Islet precursor cell (in vitro differentiated cells): Measurements from ENCODE around the gene OLFM1.
A peak's percentile ranks its signal among the peaks of the same experiment; 100 is the strongest.

ENCODE experiments used
- DNase-seq: peaks from one replicate; pipeline ENCODE4 v3.0.0-alpha.2; 2018

Gene OLFM1

DNA sequence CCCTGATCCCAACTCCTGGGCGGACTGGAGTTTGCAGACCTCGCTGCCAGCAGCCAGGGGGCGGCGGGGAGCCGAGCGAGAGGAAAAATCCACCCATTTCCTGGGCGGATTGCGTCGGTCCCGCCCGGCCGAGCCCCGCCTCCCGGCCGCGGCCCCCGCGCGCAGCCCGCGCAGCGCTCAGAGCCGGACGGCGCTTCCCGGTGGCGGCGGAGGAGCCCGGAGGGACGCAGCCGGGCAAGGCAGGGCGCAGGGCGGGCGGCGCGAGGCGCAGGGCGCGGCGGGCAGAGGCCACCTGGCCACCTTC, at the start of gene OLFM1:
TSS of gene OLFM1 (plus strand) at position 180 of the 304 bp plus-strand sequence. CDS start 322 bp downstream, outside the sequence.
- peak; percentile 89 for DNase-seq

GRCh38 chr9:135038331-135038730, 49.1 kb upstream of the OLFM1 start:
- peak; percentile 35 for DNase-seq

DNA sequence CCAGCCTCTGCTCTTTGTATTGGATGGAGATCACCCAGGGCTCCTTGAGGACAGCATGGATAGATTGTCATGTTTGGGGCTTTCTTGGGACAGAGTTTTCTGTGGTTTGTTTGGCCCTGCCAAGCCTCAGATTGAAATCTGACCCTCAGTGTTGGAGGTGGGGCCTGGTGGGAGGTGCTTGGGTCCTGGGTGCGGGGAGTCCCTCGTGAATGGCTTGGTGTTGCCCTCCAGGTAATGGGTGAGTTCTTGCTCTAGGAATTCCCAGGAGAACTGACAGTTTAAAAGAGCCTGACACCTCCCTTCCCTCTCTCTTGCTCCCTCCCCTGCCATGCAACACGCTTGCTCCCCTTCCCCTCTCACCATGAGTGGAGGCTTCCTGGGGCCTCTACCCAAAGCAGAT, 48.6 kb upstream of the OLFM1 start:
- peak; percentile 40 for DNase-seq

DNA sequence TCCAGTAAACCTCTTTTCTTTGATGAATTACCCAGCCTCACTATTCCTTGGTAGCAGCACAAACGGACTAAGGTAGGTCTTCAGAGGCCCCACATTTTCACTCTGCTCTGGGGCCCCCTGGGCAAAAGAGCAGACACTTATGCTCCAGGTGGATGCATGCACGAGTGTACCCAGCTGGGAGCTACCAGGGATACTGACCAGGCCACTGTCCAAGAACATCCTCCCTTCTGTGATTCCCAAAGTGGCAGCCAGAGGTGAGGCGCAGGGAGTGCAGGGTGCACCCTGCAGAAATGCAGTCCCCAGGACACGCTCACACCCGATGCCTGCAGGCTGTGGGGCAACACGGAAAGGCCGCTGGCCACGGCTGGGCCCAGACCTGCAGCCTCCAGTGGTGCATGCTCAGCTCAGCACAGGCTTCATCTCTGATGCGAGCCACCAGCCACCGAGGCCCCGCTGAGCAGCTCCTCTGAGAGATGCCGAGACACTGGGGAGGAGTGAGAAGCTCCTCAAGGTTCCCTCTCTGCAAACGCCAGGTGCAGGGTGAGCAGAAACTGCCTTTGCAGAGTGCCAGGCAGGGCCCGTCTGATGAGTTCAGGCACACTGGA, 48.1 kb upstream of the OLFM1 start:
- peak; percentile 49 for DNase-seq

GRCh38 chr9:135039916-135040645, 47.4 kb upstream of the OLFM1 start:
- no peak for DNase-seq

- no peak for DNase-seq
These were observed 46.6 kb upstream of the OLFM1 start for GRCh38 chr9:135040892-135041291.

GRCh38 chr9:135043345-135043744, 44.1 kb upstream of the OLFM1 start:
- DNase-seq, result no peak

DNA sequence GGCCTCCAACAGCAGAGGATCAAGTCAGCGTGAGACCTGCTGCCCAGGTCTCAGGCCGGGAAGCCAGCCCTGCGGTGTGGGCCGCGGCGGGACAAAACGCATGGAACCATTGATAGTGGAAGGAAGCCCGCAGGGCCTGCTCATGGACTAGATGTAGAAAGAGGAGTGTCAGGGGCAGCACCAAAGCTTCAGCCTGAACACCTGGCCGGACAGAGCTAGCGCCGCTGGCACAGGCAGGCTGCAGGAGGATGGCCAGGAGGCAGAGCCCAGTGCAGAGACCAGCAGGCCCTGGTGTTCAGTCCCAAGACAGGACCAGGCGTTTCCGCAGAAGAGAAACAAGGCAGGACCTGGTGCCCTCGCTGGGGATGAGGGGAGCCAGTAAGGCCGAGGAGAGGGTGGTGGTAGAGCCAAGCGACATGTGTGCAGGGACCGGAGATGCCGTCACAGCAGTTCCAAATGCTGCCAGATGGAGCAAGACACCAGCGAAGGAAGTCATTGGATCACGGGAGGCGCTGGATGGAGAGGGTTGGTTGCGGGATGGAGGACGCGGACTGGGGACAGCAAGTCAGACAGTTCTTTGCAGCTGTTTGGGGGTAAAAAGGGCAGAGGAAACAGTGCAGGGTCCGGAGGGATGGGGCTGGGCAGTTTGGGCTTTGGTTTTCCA, 42.1 kb upstream of the OLFM1 start:
- peak; percentile 33 for DNase-seq

DNA sequence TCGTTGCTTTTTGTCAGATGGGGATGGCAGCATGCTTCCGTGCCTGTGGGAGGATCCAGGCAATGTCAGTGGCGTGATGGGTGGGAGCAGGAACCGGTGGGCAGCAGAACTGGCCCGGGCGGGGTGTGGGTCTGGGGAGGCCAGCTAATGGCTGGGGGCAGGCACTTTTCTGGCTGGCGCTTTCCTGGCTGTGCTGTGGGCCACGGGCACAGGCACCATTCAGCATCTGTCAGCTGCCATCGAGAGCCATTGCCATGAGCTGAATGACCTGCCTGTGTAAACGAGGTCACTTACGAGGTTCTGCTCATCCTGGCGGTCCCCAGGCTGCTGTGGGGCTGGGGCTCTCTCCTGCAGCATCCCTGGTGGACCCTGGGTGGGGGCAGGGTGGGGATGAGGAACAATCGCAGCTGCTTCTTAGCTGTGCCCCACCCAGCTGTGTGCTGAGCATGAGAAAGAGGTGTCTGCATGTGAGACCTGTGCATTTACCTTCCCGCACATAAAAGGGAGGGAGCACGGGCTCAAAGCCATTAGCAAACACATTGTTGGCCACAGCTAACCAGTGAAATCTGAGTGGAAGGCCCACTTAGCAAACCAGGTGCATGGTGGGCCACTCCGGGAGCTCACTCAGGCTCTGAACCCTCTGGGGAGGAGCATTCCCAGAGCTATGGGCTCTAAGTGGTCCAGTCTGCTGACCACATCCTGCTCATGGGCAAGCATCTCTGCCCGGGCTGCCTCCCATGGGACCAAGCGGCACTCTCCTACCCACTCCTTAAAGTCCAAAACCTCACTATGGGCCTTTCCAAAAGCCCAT, 41.3 kb upstream of the OLFM1 start:
- DNase-seq, result peak; percentile 44

- no peak for DNase-seq
These were observed 40.6 kb upstream of the OLFM1 start for GRCh38 chr9:135046739-135047350.

- DNase-seq, result no peak
These were observed 39.9 kb upstream of the OLFM1 start for GRCh38 chr9:135047521-135047920.

DNA sequence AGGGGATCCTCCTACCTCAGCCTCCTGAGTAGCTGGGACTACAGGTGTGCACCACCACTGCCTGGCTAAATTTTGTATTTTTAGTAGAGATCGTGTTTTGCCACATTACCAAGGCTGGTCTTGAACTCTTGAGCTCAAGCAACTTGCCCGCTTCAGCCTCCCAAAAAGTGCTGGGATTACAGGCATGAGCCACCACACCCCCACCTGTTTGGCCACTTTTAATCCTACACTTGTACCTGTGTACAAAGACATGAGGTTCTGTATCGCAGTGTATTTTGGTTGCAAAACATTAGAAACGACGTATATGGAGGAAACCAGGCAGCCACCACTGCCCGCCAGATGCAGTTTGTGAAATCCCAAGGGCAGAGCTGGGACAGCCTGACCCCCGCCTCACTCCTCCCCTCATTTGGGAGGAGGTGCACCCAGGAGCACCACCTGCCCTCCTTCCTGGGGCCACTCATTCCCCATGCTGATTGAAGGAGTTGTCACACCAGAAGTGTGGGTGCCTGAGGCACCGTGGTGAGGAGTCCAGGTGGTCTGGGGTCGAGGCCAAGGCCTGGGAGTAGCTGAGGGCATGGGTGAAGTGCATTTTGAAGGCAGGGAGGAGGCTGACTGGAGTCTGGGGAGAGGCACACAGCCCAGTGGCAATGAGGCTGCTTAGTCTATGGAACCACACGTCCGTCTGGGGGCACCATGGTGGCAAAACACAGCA, 39.3 kb upstream of the OLFM1 start:
- DNase-seq, result peak; percentile 46

GRCh38 chr9:135048758-135049444, 38.6 kb upstream of the OLFM1 start:
- peak; percentile 35 for DNase-seq

- DNase-seq, result no peak
These were observed 38.0 kb upstream of the OLFM1 start for GRCh38 chr9:135049460-135049859.

- DNase-seq, result peak; percentile 20
These were observed 37.1 kb upstream of the OLFM1 start for GRCh38 chr9:135050072-135050990.

- peak; percentile 40 for DNase-seq
These were observed 36.0 kb upstream of the OLFM1 start for GRCh38 chr9:135051316-135052038.

GRCh38 chr9:135053133-135053532, 34.3 kb upstream of the OLFM1 start:
- DNase-seq, result no peak

- DNase-seq, result no peak
These were observed 32.3 kb upstream of the OLFM1 start for GRCh38 chr9:135055181-135055580.

- DNase-seq, result no peak
These were observed 30.9 kb upstream of the OLFM1 start for GRCh38 chr9:135056541-135056940.
